ENCODE results near the gene BOD1L1. TPM values are rescaled to one million over a fixed set of nuclear protein-coding genes. Genes with fewer than 3 reads are reported as not detected.
A peak's percentile ranks its signal among the peaks of the same experiment; 100 is the strongest.

BOD1L1 gene
- total and polyA plus RNA-seq, 2 experiments from 2014 or later: 6.6 to 16.5 TPM

- no peaks in the 10 kb centered on the region for H3F3A ChIP-seq (ENCODE audit: insufficient read depth)
- WGBS, 2 experiments (ENCODE audit: low coverage in 1 of 2, low lambda C conversion rate in 2 of 2, missing lambda C conversion rate in 2 of 2): 50 to 51% methylated on average over 40 to 42 of the region's 42 CpGs
- in situ Hi-C loops (cut with MboI): no loop called here
- H3K4me2 ChIP-seq (ENCODE audit: unreplicated experiment): peak overlapping the region; percentile 37
- H4K20me1 ChIP-seq (ENCODE audit: insufficient read depth): no peaks in the 10 kb centered on the region
- no peak overlapping the region for H3K9ac ChIP-seq
- no peaks in the 10 kb centered on the region for H3K36me3 ChIP-seq (ENCODE audit: low read depth)
- no peaks in the 10 kb centered on the region for H3K9me2 ChIP-seq (ENCODE audit: insufficient read depth)
- no peaks in the 10 kb centered on the region; the same call in 1 of the 2 replicates for H3K4me1 ChIP-seq (ENCODE audit: insufficient read depth)
- no peak overlapping the region for H2AFZ ChIP-seq
- no peaks in the 10 kb centered on the region for H3K79me2 ChIP-seq (ENCODE audit: insufficient read depth)
- no peaks in the 10 kb centered on the region for H3K9me3 ChIP-seq (ENCODE audit: low read depth)
- H3K4me3 ChIP-seq: no peak overlapping the region
- no peak for TF ChIP-seq EZH2 (IDR thresholded peaks at IDR 0.05; ENCODE audit: insufficient read depth, poor library complexity, severe bottlenecking)
- no peak for TF ChIP-seq EZH2phosphoT487 (IDR thresholded peaks at IDR 0.05; ENCODE audit: insufficient read depth, low read depth)
- peaks cover 74% of the 10 kb centered on the region for H3K27me3 ChIP-seq (replicated peaks; ENCODE audit: insufficient read depth)
- no peak overlapping the region for H3K27ac ChIP-seq
- no peak for DNase-seq
Measured at GRCh38 chr4:13539619-13540445, 87.7 kb downstream of the BOD1L1 start.

- Histone ChIP-seq H3K36me3 (ENCODE audit: low read depth) (no peaks in the 10 kb centered on the region), H3K9ac (no peak overlapping the region), H3F3A (ENCODE audit: insufficient read depth) (no peaks in the 10 kb centered on the region), H3K4me3 (peak overlapping the region; percentile 39), H3K9me3 (ENCODE audit: low read depth) (no peaks in the 10 kb centered on the region), H2AFZ (peak overlapping the region; percentile 29), H3K27ac (no peak overlapping the region), H3K4me1 (ENCODE audit: insufficient read depth) (no peaks in the 10 kb centered on the region; the same call in 1 of the 2 replicates), H4K20me1 (ENCODE audit: insufficient read depth) (no peaks in the 10 kb centered on the region), H3K4me2 (ENCODE audit: unreplicated experiment) (peak overlapping the region; percentile 37), H3K9me2 (ENCODE audit: insufficient read depth) (no peaks in the 10 kb centered on the region), H3K79me2 (ENCODE audit: insufficient read depth) (no peaks in the 10 kb centered on the region), H3K27me3 (replicated peaks; ENCODE audit: insufficient read depth) (peaks cover 81% of the 10 kb centered on the region)
- in situ Hi-C loops (cut with MboI): no loop called here
- DNase-seq: peak; percentile 45
- TF ChIP-seq EZH2 (IDR thresholded peaks at IDR 0.05; ENCODE audit: insufficient read depth, poor library complexity, severe bottlenecking): no peak
- TF ChIP-seq EZH2phosphoT487 (IDR thresholded peaks at IDR 0.05; ENCODE audit: insufficient read depth, low read depth): 0 out of 2 replicates have a peak, but pooled peaks have one; percentile 66
- 4 to 6% methylated on average over 22 to 23 of the region's 23 CpGs for WGBS, 2 experiments (ENCODE audit: low coverage in 1 of 2, low lambda C conversion rate in 2 of 2, missing lambda C conversion rate in 2 of 2)
Measured at GRCh38 chr4:13539047-13539618, 88.4 kb downstream of the BOD1L1 start.

GRCh38 chr4:13538427-13538973 is 89.0 kb downstream of the BOD1L1 start:
- no peak for DNase-seq
- Histone ChIP-seq H3F3A (ENCODE audit: insufficient read depth) (no peaks in the 10 kb centered on the region), H3K4me1 (ENCODE audit: insufficient read depth) (no peaks in the 10 kb centered on the region), H3K36me3 (ENCODE audit: low read depth) (no peaks in the 10 kb centered on the region), H3K4me3 (peak overlapping the region; percentile 39; the same call in 1 of the 2 replicates), H3K79me2 (ENCODE audit: insufficient read depth) (no peaks in the 10 kb centered on the region), H3K27ac (no peak overlapping the region), H3K9me2 (ENCODE audit: insufficient read depth) (no peaks in the 10 kb centered on the region), H3K9ac (no peak overlapping the region), H2AFZ (peak overlapping the region; percentile 29; the same call in 1 of the 2 replicates), H4K20me1 (ENCODE audit: insufficient read depth) (no peaks in the 10 kb centered on the region), H3K4me2 (ENCODE audit: unreplicated experiment) (peak overlapping the region; percentile 37), H3K9me3 (ENCODE audit: low read depth) (no peaks in the 10 kb centered on the region), H3K27me3 (replicated peaks; ENCODE audit: insufficient read depth) (peaks cover 87% of the 10 kb centered on the region)
- WGBS, 2 experiments (ENCODE audit: low coverage in 1 of 2, low lambda C conversion rate in 2 of 2, missing lambda C conversion rate in 2 of 2): 22 to 27% methylated on average over 16 of the region's 16 CpGs
- no peak for TF ChIP-seq EZH2 (IDR thresholded peaks at IDR 0.05; ENCODE audit: insufficient read depth, poor library complexity, severe bottlenecking)
- no peak for TF ChIP-seq EZH2phosphoT487 (IDR thresholded peaks at IDR 0.05; ENCODE audit: insufficient read depth, low read depth)
- in situ Hi-C loops (cut with MboI): no loop called here

GRCh38 chr4:13537832-13538177 is 89.7 kb downstream of the BOD1L1 start:
- DNase-seq: no peak
- no peak overlapping the region for H3K27ac ChIP-seq
- H3K27me3 ChIP-seq (replicated peaks; ENCODE audit: insufficient read depth): peaks cover 88% of the 10 kb centered on the region
- no peaks in the 10 kb centered on the region for H3F3A ChIP-seq (ENCODE audit: insufficient read depth)
- no peaks in the 10 kb centered on the region for H3K79me2 ChIP-seq (ENCODE audit: insufficient read depth)
- H3K9ac ChIP-seq: no peak overlapping the region
- no peak for TF ChIP-seq EZH2phosphoT487 (IDR thresholded peaks at IDR 0.05; ENCODE audit: insufficient read depth, low read depth)
- no peak for TF ChIP-seq EZH2 (IDR thresholded peaks at IDR 0.05; ENCODE audit: insufficient read depth, poor library complexity, severe bottlenecking)
- no peaks in the 10 kb centered on the region for H3K9me2 ChIP-seq (ENCODE audit: insufficient read depth)
- H3K36me3 ChIP-seq (ENCODE audit: low read depth): no peaks in the 10 kb centered on the region
- in situ Hi-C loops (cut with MboI): no loop called here
- no peak overlapping the region for H2AFZ ChIP-seq
- no peak overlapping the region for H3K4me2 ChIP-seq (ENCODE audit: unreplicated experiment)
- H3K4me1 ChIP-seq (ENCODE audit: insufficient read depth): no peaks in the 10 kb centered on the region
- H4K20me1 ChIP-seq (ENCODE audit: insufficient read depth): no peaks in the 10 kb centered on the region
- H3K9me3 ChIP-seq (ENCODE audit: low read depth): no peaks in the 10 kb centered on the region
- no peak overlapping the region for H3K4me3 ChIP-seq
- WGBS, 2 experiments (ENCODE audit: low coverage in 1 of 2, low lambda C conversion rate in 2 of 2, missing lambda C conversion rate in 2 of 2): 21 to 30% methylated on average over 10 of the region's 10 CpGs
